Activated naive CD4-positive, alpha-beta T cell treated with anti-CD3 and anti-CD28 coated beads, Interleukin-2, amount 50 U/mL, for 24 hours (primary cell): Measurements from ENCODE around the gene TRIM21.
"Not testable (repeated sequence)": the region's sequence is repeated elsewhere in the genome, so short reads cannot be mapped to it uniquely, and the experiment has no call there.

Experiments
- H3K27ac Mint-ChIP-seq: one replicate; pipeline ENCODE4 v1.8.0; 2021; ENCODE audit warnings: mild to moderate bottlenecking, mixed read lengths
- H3K27me3 Mint-ChIP-seq: one replicate; pipeline ENCODE4 v1.8.0; 2021; ENCODE audit warnings: mixed read lengths
- H3K36me3 Mint-ChIP-seq: one replicate; pipeline ENCODE4 v1.8.0; 2021; ENCODE audit warnings: mixed read lengths
- H3K4me1 Mint-ChIP-seq: one replicate; pipeline ENCODE4 v1.8.0; 2021; ENCODE audit warnings: mixed read lengths
- H3K4me3 Mint-ChIP-seq: one replicate; pipeline ENCODE4 v1.8.0; 2021; ENCODE audit warnings: mild to moderate bottlenecking, mixed read lengths
- H3K9me3 Mint-ChIP-seq: one replicate; pipeline ENCODE4 v1.8.0; 2021; ENCODE audit warnings: mixed read lengths

Gene TRIM21

GRCh38 chr11:4348142-4348541 is 45.4 kb downstream of the TRIM21 start:
- not testable (repeated sequence) for H3K9me3 Mint-ChIP-seq, H3K27ac Mint-ChIP-seq, H3K27me3 Mint-ChIP-seq, H3K4me1 Mint-ChIP-seq, H3K4me3 Mint-ChIP-seq, H3K36me3 Mint-ChIP-seq

GRCh38 chr11:4345366-4345765 is 48.1 kb downstream of the TRIM21 start:
- not testable (repeated sequence) for H3K9me3 Mint-ChIP-seq, H3K27me3 Mint-ChIP-seq, H3K36me3 Mint-ChIP-seq, H3K4me3 Mint-ChIP-seq, H3K27ac Mint-ChIP-seq, H3K4me1 Mint-ChIP-seq
